Measurements from ENCODE around the gene EGR1.

Gene EGR1

DNA sequence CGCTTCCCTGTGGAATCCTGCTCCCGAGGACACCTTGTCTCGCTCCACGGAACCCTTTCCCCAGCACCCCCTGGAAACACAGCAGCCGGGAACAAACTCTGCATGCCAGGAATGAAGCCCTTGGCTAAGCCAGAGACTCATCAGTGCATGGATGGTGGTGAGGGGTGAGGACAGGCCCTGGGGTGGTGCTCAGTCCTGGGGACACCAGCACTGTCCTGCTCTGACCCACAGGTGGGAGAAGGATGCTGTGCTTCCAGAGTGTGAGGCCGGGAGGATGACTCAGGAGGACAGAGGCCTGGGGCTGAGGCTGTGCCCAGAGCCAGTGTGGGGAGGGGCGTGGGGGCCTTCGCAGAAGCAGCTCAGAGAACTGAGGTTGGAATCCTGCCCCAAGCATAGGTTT is 11.2 kb upstream of the EGR1 start:
- H3K27ac ChIP-seq: no peak overlapping the region
- TF ChIP-seq, protein P1, sequence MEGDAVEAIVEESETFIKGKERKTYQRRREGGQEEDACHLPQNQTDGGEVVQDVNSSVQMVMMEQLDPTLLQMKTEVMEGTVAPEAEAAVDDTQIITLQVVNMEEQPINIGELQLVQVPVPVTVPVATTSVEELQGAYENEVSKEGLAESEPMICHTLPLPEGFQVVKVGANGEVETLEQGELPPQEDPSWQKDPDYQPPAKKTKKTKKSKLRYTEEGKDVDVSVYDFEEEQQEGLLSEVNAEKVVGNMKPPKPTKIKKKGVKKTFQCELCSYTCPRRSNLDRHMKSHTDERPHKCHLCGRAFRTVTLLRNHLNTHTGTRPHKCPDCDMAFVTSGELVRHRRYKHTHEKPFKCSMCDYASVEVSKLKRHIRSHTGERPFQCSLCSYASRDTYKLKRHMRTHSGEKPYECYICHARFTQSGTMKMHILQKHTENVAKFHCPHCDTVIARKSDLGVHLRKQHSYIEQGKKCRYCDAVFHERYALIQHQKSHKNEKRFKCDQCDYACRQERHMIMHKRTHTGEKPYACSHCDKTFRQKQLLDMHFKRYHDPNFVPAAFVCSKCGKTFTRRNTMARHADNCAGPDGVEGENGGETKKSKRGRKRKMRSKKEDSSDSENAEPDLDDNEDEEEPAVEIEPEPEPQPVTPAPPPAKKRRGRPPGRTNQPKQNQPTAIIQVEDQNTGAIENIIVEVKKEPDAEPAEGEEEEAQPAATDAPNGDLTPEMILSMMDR (conservative IDR thresholded peaks at IDR 0.05): no peak
- TF ChIP-seq ZFX (IDR thresholded peaks at IDR 0.05): no peak

DNA sequence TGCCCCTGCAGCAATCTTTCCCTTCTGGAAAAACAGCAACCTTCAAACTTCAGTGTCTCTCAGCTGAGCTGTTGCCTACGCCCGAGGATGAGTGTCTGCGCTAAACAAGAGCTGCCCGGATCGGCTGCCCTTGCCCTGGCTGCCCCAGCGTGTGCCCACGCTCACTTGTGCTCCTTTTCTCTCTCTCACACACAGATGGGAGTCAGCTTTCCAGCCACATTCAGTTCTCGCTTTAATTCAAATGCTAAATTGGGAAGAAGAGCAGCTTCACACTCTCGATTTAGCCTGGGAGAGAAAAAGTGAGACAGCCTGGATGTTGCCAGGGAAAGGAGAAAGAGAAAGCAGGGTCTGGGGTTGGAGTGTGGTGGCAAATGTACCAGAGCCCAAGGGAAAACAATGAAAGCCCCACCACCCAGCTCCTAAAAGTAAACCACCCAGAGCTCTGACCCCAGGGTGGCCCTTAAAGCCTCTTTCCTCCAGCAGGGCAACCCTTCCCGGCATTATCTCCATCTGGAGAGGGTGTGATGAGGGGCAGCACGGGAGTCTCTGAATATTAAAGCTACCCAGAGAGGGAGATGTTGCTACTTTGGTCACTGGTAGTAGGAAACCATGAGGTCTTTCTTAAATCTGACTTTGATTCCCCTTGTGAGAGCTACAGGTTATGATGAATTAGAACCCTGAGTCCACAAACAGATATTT is 9.9 kb upstream of the EGR1 start:
- H3K27ac ChIP-seq: no peak overlapping the region
- TF ChIP-seq, protein P1 (conservative IDR thresholded peaks at IDR 0.05): no peak
- no peak for TF ChIP-seq ZFX (IDR thresholded peaks at IDR 0.05)

DNA sequence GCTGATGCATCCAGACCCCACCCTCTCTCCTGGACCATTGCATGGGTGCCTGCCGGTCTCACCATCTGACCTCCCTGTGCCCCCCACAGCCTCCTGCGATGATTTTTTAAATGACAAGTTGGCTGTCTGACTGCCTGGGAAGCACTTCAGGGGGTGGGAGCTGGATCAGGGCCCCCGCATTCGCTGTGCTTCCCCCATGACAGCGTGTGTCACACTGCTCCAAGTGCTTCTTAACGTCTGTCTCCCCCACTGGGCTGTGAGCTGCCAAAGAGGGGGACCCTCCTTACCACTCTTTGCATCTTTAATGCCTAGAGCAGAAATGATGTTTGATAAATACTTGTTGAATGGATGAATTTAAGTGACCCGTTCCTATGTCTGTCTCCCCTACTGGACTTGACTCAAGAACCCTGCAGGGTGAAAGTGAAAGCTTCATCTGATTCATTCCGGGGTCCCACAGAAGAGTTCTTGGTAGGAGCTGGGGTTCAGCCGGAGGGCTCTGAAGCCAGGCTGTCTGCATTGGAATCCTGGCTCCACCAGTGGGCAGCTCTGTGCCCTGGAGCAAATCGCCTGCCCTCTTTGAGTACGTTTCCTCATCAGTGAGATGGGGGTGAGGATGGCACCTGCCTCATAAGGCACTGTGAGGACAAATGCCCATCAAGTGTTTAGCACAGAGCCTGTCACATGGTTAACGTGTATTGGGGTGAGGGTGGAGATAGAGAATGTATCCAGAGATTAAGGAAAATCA is 7.6 kb upstream of the EGR1 start:
- H3K27ac ChIP-seq: no peak overlapping the region

DNA sequence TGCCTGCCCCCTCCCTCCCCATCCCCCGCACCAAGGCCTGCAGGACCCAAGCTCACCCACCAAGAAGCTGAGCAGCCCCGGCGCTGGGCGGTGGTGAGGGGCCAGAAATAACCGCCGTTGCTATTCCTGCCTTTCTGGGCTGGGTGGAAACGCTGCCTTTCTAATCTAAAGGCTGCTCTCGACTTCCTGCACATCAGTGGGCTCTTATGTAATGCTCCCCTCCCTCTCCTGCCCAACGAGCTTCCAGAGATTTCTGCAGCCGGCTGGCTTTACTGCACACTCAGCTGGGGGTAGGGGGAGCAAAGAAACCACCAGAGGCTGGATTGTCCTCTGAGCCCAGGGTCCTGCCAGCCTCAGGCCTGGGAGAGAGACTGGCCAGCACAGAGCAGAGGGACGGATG is 6.9 kb upstream of the EGR1 start:
- H3K27ac ChIP-seq: no peak overlapping the region
- TF ChIP-seq ZFX (IDR thresholded peaks at IDR 0.05): no peak
- TF ChIP-seq, protein P1 (conservative IDR thresholded peaks at IDR 0.05): no peak

More for the DNA sequence above, 7.6 kb upstream of the EGR1 start:
- TF ChIP-seq, protein P1 (conservative IDR thresholded peaks at IDR 0.05): no peak
- no peak for TF ChIP-seq ZFX (IDR thresholded peaks at IDR 0.05)

DNA sequence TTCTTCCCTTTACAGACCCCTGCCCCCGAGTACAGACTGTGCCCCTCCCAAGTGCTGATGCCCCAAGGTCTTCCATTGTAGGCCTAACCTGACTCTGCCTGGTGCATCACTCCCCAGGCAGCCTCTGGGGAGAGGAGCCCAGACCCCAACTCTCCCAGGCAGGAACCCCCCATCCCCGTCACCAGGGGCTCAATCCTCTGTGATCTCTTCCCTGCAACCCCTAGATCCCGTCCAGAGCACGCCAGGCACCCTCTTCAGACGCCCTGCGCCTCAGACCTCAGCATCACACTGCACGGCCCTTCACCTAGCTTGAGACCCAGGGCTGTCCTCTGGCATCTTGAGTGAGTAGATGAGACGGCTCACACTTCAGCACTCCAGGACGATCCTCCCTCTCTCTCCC is 6.4 kb upstream of the EGR1 start:
- no peak overlapping the region for H3K27ac ChIP-seq
- TF ChIP-seq, protein P1 (conservative IDR thresholded peaks at IDR 0.05): no peak
- TF ChIP-seq ZFX (IDR thresholded peaks at IDR 0.05): no peak

DNA sequence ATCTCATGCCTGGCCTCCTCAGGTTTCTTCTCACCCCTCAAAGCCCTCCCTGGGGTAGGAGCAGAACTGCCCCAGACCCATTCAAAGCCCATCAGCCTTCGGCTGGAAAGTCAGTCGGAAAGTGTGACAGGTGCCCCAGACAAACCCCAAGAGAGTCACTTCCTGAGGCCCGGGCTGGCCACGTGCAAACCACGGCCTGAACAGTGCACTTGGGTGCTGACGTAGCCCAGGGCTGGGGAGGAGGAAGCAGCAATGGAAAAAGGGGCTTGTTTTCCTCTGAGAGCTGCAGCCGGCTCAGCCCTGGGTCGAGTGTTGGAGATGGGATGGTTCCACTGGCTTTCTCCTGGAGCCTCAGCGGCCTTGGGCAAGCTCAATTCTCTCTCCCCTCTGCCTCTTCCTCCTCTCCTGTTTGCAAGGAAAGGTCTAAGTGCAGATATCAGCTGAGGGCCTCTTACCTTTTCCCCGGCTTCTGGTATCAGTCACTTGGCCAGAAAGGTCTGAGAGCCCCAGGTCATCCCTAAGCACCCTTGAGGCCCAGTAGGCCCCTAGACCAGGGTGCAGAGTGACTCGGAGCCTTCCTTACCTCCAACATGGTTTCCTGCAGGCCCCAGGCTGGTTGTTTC is 5.9 kb upstream of the EGR1 start:
- no peak overlapping the region for H3K27ac ChIP-seq
- TF ChIP-seq, protein P1 (conservative IDR thresholded peaks at IDR 0.05): no peak
- TF ChIP-seq ZFX (IDR thresholded peaks at IDR 0.05): no peak
